Measurements from ENCODE around the gene RAET1E.
"Not testable (repeated sequence)": the region's sequence is repeated elsewhere in the genome, so short reads cannot be mapped to it uniquely, and the experiment has no call there.

The RAET1E gene

DNA sequence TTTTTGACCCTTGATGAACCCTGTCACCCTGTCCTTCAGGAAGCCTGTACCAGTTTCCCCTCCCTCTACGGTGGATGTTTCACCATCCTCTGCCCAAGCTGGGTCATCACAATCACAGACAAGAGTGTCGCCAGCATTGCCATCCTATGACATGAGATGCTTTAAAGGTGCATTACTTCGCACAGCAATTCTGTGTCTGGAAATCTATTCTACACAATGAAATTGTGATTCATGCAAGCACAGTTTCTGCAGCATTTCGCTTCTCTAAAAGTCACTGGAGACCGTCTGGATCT is 41.4 kb upstream of the RAET1E start:
- peaks cover 56% of the 10 kb centered on the region for H3K27me3 ChIP-seq (replicated peaks; ENCODE audit: control insufficient read depth, insufficient read depth, low read length, poor library complexity, severe bottlenecking)
- DNase-seq = no peak
- H3K4me1 ChIP-seq (ENCODE audit: control insufficient read depth, insufficient read depth, low read length, poor library complexity, severe bottlenecking) = peaks cover 33% of the 10 kb centered on the region
- no peaks in the 10 kb centered on the region for H3K36me3 ChIP-seq (ENCODE audit: control insufficient read depth, insufficient read depth, low read length)
- H3K27ac ChIP-seq (ENCODE audit: insufficient read depth, low read length, poor library complexity, severe bottlenecking) = no peak overlapping the region
- H3K4me3 ChIP-seq (ENCODE audit: insufficient read depth, low read depth, low read length, poor library complexity, severe bottlenecking) = peak overlapping the region; percentile 51
- H3K9me3 ChIP-seq (ENCODE audit: control insufficient read depth, low read length) = no peaks in the 10 kb centered on the region

DNA sequence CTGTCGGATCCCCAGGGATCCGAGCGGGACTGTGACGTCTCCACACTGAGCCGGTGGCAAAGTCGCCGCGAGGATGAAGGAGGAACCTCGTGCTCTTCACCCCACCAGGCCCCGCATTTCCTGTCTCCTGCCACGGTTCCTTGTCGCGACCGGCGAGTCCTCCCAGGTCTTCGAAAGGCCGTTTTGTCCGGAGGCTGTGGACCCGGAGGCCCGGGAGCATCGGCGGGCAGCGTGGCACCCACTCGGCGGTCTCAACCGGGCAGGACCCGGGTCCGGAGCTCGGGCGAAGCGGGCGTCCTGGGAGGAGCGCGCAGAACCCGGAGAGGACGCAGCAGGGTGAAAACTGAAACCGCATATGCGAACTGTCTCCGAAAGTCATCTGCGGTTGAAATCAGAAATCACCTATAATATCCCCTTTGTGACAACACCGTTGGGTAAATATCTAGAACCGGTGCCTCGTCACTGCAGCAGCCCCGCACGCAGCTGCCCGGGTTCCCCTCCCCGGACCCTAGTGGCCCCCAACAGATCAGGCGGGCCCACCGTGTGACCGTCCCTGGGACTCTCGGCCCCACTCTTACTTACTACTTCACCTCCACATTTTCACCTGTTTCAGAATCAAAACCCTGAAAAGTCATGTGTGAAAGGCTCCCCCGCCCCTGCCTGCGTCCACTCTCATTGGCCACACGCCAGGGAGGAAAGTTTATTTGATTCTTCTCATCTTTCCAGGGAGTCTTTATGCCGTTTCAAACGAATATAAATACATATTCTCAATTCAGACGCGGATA is 40.9 kb upstream of the RAET1E start:
- Histone ChIP-seq H3K9me3 (ENCODE audit: control insufficient read depth, low read length) (no peaks in the 10 kb centered on the region), H3K27ac (ENCODE audit: insufficient read depth, low read length, poor library complexity, severe bottlenecking) (peak overlapping the region; percentile 32), H3K4me3 (ENCODE audit: insufficient read depth, low read depth, low read length, poor library complexity, severe bottlenecking) (peak overlapping the region; percentile 51), H3K27me3 (replicated peaks; ENCODE audit: control insufficient read depth, insufficient read depth, low read length, poor library complexity, severe bottlenecking) (peaks cover 56% of the 10 kb centered on the region), H3K4me1 (ENCODE audit: control insufficient read depth, insufficient read depth, low read length, poor library complexity, severe bottlenecking) (peaks cover 33% of the 10 kb centered on the region), H3K36me3 (ENCODE audit: control insufficient read depth, insufficient read depth, low read length) (no peaks in the 10 kb centered on the region)
- peak; percentile 43 to 57 (median 48) for DNase-seq

DNA sequence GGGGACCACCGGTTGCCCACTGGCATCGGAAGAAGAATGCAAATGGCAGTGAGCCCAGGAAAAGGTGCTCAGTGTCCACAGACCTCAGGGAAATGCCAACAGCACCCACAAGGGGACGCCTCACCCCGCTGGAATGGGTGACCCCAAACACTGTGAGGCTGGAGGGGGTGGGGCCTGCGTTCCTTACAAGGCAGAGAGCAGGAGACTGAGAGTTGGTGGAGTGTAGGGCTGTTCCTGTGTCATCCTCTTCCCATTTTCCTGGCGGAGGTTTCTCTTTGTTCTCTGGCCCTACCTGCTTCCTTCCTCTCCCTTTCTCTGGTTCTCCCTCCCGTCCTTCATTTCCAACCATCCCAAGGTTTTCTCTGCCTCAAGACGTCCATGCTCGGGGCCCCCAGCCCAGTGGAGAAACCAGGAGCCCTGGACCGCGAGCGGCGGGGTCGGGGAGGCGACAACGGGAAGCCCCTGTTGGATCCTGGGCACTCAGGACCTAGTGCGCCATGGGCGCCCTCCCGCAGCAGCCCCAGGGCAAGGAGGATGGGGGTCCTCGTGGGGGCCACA is 40.2 kb upstream of the RAET1E start:
- Histone ChIP-seq H3K27me3 (replicated peaks; ENCODE audit: control insufficient read depth, insufficient read depth, low read length, poor library complexity, severe bottlenecking) (peaks cover 56% of the 10 kb centered on the region), H3K27ac (ENCODE audit: insufficient read depth, low read length, poor library complexity, severe bottlenecking) (peak overlapping the region; percentile 32), H3K4me3 (ENCODE audit: insufficient read depth, low read depth, low read length, poor library complexity, severe bottlenecking) (peak overlapping the region; percentile 51), H3K4me1 (ENCODE audit: control insufficient read depth, insufficient read depth, low read length, poor library complexity, severe bottlenecking) (peaks cover 33% of the 10 kb centered on the region)
- not testable (repeated sequence) for H3K36me3 ChIP-seq (ENCODE audit: control insufficient read depth, insufficient read depth, low read length); DNase-seq; H3K9me3 ChIP-seq (ENCODE audit: control insufficient read depth, low read length)

DNA sequence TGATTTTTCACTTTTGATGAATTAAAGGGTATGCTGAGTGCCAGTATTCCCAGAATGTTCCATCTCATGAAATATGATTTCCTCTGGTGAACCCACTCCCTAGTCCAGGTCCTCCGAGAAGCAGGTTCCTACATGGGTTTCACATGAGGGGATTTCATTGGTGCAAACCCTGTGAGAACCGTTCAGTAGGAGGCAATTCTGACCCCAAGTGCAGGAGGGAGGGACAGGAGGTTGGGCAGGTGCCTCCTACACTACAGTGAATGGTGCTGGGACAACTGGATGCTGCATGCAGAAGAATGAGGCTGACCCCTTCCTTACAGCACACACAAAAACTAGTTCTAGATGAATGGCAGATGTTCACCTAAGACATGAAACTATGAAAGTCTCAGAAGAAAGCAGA is 38.8 kb upstream of the RAET1E start:
- Histone ChIP-seq H3K27ac (ENCODE audit: insufficient read depth, low read length, poor library complexity, severe bottlenecking) (no peak overlapping the region), H3K27me3 (replicated peaks; ENCODE audit: control insufficient read depth, insufficient read depth, low read length, poor library complexity, severe bottlenecking) (peaks cover 63% of the 10 kb centered on the region), H3K36me3 (ENCODE audit: control insufficient read depth, insufficient read depth, low read length) (no peaks in the 10 kb centered on the region), H3K4me3 (ENCODE audit: insufficient read depth, low read depth, low read length, poor library complexity, severe bottlenecking) (no peak overlapping the region), H3K4me1 (ENCODE audit: control insufficient read depth, insufficient read depth, low read length, poor library complexity, severe bottlenecking) (peaks cover 25% of the 10 kb centered on the region), H3K9me3 (ENCODE audit: control insufficient read depth, low read length) (no peaks in the 10 kb centered on the region)
- no peak for DNase-seq

DNA sequence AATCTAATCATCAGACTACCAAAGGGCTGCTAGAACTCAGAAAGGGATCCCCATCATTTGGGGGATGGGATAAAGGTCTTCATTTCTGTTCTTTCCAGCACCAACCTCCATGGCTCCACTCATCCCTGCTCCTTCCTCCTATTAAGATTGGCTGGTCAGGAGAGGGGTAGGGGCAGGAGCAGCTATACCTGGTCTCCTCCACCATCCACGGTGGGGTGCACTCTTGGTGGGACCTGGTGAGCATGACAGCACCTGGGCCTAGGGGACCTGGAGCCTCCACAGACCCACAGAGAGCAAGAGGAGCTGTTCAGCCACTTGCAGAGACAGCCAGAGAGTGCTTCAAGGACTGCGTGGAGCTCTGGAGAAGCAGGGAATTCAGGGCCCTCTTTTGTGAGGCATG is 37.8 kb upstream of the RAET1E start:
- DNase-seq = no peak
- H3K27me3 ChIP-seq (replicated peaks; ENCODE audit: control insufficient read depth, insufficient read depth, low read length, poor library complexity, severe bottlenecking) = peaks cover 66% of the 10 kb centered on the region
- no peak overlapping the region for H3K27ac ChIP-seq (ENCODE audit: insufficient read depth, low read length, poor library complexity, severe bottlenecking)
- H3K36me3 ChIP-seq (ENCODE audit: control insufficient read depth, insufficient read depth, low read length) = no peaks in the 10 kb centered on the region
- no peaks in the 10 kb centered on the region for H3K9me3 ChIP-seq (ENCODE audit: control insufficient read depth, low read length)
- no peak overlapping the region for H3K4me3 ChIP-seq (ENCODE audit: insufficient read depth, low read depth, low read length, poor library complexity, severe bottlenecking)
- H3K4me1 ChIP-seq (ENCODE audit: control insufficient read depth, insufficient read depth, low read length, poor library complexity, severe bottlenecking) = peaks cover 16% of the 10 kb centered on the region

DNA sequence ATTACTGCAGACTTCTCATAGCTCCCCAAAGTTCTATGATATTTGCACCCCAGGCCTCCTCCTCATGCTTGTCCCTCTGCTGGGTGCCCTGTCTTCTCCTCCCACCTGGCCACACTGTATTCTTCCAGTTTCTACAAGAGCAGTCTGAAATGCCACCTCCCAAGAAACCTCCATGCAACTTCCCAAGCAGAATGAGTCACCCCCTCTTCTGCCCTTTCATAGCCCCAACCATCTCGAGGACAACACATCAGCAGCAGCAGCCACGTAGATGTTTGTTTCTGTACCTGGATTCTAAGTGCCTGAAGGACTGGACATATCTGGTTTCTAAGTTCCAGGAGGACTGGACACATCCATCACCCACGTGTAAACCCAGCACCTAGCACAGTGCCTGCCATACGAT is 37.3 kb upstream of the RAET1E start:
- H3K27ac ChIP-seq (ENCODE audit: insufficient read depth, low read length, poor library complexity, severe bottlenecking) = no peak overlapping the region
- DNase-seq = no peak

DNA sequence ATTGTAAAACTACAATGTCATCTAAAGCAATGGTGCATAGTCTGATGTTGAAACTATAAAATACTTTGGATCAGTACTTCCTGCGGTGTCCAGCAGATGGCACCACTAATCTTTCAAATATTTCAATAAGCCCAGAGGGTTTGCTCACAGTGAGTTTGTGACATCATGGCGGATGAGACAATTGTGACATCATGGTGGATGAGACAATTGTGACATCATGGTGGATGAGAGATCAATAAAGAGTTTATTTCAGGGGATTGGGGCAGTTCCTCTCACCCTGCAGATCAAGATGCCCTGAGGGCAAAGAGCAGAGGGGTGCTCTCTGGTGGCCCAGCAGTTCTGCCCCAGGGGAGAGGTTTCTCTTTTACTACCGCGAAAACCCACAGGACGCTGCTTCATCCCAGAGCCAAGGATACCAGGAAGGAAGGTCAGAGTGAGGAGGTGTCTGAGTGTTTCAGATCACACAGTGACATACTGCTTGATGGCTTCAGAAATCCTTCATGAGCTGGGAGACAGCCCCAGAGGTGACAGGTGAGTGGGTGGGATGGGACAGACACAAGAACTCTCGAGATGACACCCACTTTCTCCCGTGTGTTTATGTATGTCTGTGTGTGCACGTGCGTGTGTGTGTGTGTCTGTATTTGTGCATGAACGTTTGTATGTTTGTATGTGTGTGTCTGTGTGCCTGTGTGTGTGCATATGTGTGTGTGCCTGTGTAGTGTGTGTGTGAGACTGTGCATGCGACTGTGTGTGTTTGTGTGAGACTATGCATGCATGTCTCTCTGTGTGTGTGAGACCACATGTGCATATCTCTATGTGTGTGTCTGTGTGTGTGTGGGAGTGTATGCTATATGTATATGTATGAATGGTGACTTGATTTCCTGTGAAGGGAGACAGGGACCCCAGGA is 36.6 kb upstream of the RAET1E start:
- peak; percentile 44 to 62 (median 47) for DNase-seq

More for the DNA sequence above, 37.3 kb upstream of the RAET1E start:
- peaks cover 64% of the 10 kb centered on the region for H3K27me3 ChIP-seq (replicated peaks; ENCODE audit: control insufficient read depth, insufficient read depth, low read length, poor library complexity, severe bottlenecking)
- no peaks in the 10 kb centered on the region for H3K36me3 ChIP-seq (ENCODE audit: control insufficient read depth, insufficient read depth, low read length)
- H3K4me3 ChIP-seq (ENCODE audit: insufficient read depth, low read depth, low read length, poor library complexity, severe bottlenecking) = no peak overlapping the region
- H3K9me3 ChIP-seq (ENCODE audit: control insufficient read depth, low read length) = no peaks in the 10 kb centered on the region
- H3K4me1 ChIP-seq (ENCODE audit: control insufficient read depth, insufficient read depth, low read length, poor library complexity, severe bottlenecking) = peaks cover 14% of the 10 kb centered on the region

DNA sequence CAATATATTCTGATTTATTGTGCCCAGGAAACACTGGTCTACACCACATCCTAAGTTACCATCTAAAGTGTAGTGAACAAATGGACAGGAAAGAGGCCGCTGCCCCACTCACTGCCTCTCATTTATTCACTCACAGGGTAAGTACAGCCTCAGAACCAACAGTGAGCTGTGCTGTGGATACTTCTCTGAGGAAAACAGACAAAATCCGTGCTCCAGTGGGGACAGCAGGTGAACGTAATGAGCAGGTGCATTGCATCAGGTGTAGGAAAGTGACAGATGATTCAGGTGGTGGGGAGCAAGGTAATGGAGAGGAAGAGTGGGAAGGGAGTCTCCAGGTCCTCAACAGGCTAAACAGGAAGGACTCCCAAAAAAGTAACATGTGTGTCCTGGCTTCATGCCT is 35.5 kb upstream of the RAET1E start:
- Histone ChIP-seq H3K9me3 (ENCODE audit: control insufficient read depth, low read length) (no peaks in the 10 kb centered on the region), H3K4me3 (ENCODE audit: insufficient read depth, low read depth, low read length, poor library complexity, severe bottlenecking) (no peak overlapping the region), H3K27ac (ENCODE audit: insufficient read depth, low read length, poor library complexity, severe bottlenecking) (no peak overlapping the region), H3K4me1 (ENCODE audit: control insufficient read depth, insufficient read depth, low read length, poor library complexity, severe bottlenecking) (peaks cover 4% of the 10 kb centered on the region), H3K27me3 (replicated peaks; ENCODE audit: control insufficient read depth, insufficient read depth, low read length, poor library complexity, severe bottlenecking) (peaks cover 58% of the 10 kb centered on the region), H3K36me3 (ENCODE audit: control insufficient read depth, insufficient read depth, low read length) (no peaks in the 10 kb centered on the region)
- DNase-seq = no peak

More for the DNA sequence above, 36.6 kb upstream of the RAET1E start:
- H3K4me3 ChIP-seq (ENCODE audit: insufficient read depth, low read depth, low read length, poor library complexity, severe bottlenecking) = no peak overlapping the region
- H3K27me3 ChIP-seq (replicated peaks; ENCODE audit: control insufficient read depth, insufficient read depth, low read length, poor library complexity, severe bottlenecking) = peaks cover 63% of the 10 kb centered on the region
- no peaks in the 10 kb centered on the region for H3K9me3 ChIP-seq (ENCODE audit: control insufficient read depth, low read length)
- H3K4me1 ChIP-seq (ENCODE audit: control insufficient read depth, insufficient read depth, low read length, poor library complexity, severe bottlenecking) = peaks cover 14% of the 10 kb centered on the region
- H3K36me3 ChIP-seq (ENCODE audit: control insufficient read depth, insufficient read depth, low read length) = no peaks in the 10 kb centered on the region
- H3K27ac ChIP-seq (ENCODE audit: insufficient read depth, low read length, poor library complexity, severe bottlenecking) = no peak overlapping the region

DNA sequence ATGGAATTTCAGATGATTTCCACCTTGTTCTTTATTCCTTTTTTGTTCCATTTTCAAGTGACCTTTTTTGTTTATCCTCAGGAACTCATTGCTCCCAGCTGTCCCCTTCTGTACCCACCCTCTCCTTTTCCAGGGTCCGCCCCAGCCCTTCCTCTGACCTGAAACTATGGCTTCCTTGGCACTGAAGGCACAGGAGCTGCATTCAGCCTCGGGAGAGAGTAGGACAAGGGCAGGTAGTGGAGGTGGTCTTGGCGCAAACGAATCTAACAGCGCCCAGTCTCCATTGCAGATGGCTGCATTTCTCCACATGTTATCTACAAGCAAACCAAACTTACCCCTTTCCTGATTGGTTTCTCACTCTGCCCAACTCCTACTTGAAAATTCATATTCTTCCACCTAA is 35.1 kb upstream of the RAET1E start:
- no peak for DNase-seq
- Histone ChIP-seq H3K27me3 (replicated peaks; ENCODE audit: control insufficient read depth, insufficient read depth, low read length, poor library complexity, severe bottlenecking) (peaks cover 54% of the 10 kb centered on the region), H3K9me3 (ENCODE audit: control insufficient read depth, low read length) (no peaks in the 10 kb centered on the region), H3K4me1 (ENCODE audit: control insufficient read depth, insufficient read depth, low read length, poor library complexity, severe bottlenecking) (no peaks in the 10 kb centered on the region), H3K36me3 (ENCODE audit: control insufficient read depth, insufficient read depth, low read length) (no peaks in the 10 kb centered on the region), H3K4me3 (ENCODE audit: insufficient read depth, low read depth, low read length, poor library complexity, severe bottlenecking) (no peak overlapping the region), H3K27ac (ENCODE audit: insufficient read depth, low read length, poor library complexity, severe bottlenecking) (no peak overlapping the region)

DNA sequence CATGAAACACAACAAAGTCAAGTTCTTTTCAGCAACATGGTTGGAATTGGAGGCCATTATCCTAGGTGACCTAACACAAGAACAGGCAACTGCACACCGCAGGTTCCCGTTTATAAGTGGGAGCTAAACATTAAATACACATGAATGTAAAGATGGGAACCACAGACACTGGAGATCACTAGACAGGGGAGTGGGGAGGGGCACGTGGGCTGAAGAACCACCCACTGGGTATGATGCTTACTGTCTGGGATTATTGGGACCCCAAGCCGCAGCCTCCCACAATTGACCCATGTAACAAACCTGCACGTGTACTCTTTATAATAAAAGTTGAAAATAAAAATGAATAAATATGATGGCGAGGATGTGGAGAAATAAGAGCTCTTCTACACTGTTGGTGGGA is 33.6 kb upstream of the RAET1E start:
- no peak overlapping the region for H3K4me3 ChIP-seq (ENCODE audit: insufficient read depth, low read depth, low read length, poor library complexity, severe bottlenecking)
- peaks cover 41% of the 10 kb centered on the region for H3K27me3 ChIP-seq (replicated peaks; ENCODE audit: control insufficient read depth, insufficient read depth, low read length, poor library complexity, severe bottlenecking)
- DNase-seq = no peak
- H3K27ac ChIP-seq (ENCODE audit: insufficient read depth, low read length, poor library complexity, severe bottlenecking) = no peak overlapping the region
- no peaks in the 10 kb centered on the region for H3K4me1 ChIP-seq (ENCODE audit: control insufficient read depth, insufficient read depth, low read length, poor library complexity, severe bottlenecking)
- H3K9me3 ChIP-seq (ENCODE audit: control insufficient read depth, low read length) = no peaks in the 10 kb centered on the region
- no peaks in the 10 kb centered on the region for H3K36me3 ChIP-seq (ENCODE audit: control insufficient read depth, insufficient read depth, low read length)

All from effector memory CD4-positive, alpha-beta T cell (primary cell).